Calu3 (cell line): ENCODE data around the gene PGF. TPM values are rescaled to one million over a fixed set of nuclear protein-coding genes. Genes with fewer than 3 reads are reported as not detected.
"Not testable (repeated sequence)": the region's sequence is repeated elsewhere in the genome, so short reads cannot be mapped to it uniquely, and the experiment has no call there.

Source experiments
- BruUV-seq: library from RNA; stranded (reverse); fragments of 400-500 nt; replicated peaks from 2 replicates; lab custom pipeline; 2021; lab: Mats Ljungman, UMichigan
- CTCF ChIA-PET: fragments of 300-600 bp; sonication (Branson Sonifier 250); formaldehyde crosslinking; loops from one replicate; lab custom pipeline; 2022; ENCODE audit warnings: antibody characterized with exemption; lab: Charles Lee
- DNase-seq: peaks from one replicate; pipeline ENCODE4 v3.0.0; 2022
- H3K27ac Mint-ChIP-seq: one replicate; pipeline ENCODE4 v1.8.0; 2022; ENCODE audit warnings: mixed read lengths; ENCODE audit not compliant: unreplicated experiment
- H3K27me3 Mint-ChIP-seq: one replicate; pipeline ENCODE4 v1.8.0; 2022; ENCODE audit warnings: mixed read lengths; ENCODE audit not compliant: unreplicated experiment
- H3K36me3 Mint-ChIP-seq: one replicate; pipeline ENCODE4 v1.8.0; 2022; ENCODE audit warnings: mild to moderate bottlenecking, moderate library complexity, mixed read lengths; ENCODE audit not compliant: insufficient read depth, unreplicated experiment
- H3K4me1 Mint-ChIP-seq: one replicate; pipeline ENCODE4 v1.8.0; 2022; ENCODE audit warnings: mild to moderate bottlenecking, low read depth, mixed read lengths; ENCODE audit not compliant: unreplicated experiment
- H3K4me3 Mint-ChIP-seq: one replicate; pipeline ENCODE4 v1.8.0; 2022; ENCODE audit warnings: mild to moderate bottlenecking, low read depth, moderate library complexity, mixed read lengths; ENCODE audit not compliant: unreplicated experiment
- H3K9me3 Mint-ChIP-seq: one replicate; pipeline ENCODE4 v1.8.0; 2022; ENCODE audit warnings: low read depth, mixed read lengths; ENCODE audit not compliant: unreplicated experiment
- CTCF ChIP-seq: fragments of 200-600 bp; IDR thresholded peaks from one replicate; pipeline ENCODE4 v1.8.0; 2022; ENCODE audit warnings: antibody characterized with exemption; ENCODE audit not compliant: unreplicated experiment
- intact Hi-C: fragments of 100-400 bp; cut with micrococcal nuclease; formaldehyde crosslinking; loops from one replicate; pipeline ENCODE4 v1.10.0; 2022; ENCODE audit not compliant: unreplicated experiment
- total RNA-seq: library from RNA; stranded (reverse); gene quantifications from 2 replicates; pipeline ENCODE4 v1.2.3, GENCODE V29; 2022

The PGF gene
- total RNA-seq, 1 experiment from 2014 or later = 2.1 TPM

DNA sequence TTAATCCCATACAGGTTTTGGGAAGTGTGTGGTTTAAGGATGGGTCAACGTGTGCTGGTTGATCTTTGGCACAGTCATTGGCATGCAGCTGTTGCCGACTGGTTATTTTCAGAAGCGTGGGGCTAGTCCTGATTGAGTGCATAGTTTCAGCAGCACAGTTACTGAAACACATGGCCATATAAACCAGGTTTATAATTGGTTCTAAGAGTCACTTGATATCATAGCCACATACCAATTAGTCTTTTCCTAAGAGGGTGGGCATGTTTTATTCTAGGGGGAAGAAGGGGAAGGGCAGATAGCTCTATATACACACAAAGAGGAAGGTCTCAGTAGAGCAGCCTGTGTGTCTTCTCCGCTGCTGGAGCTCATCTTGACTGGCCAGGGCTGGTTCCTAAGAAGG lies 21.4 kb downstream of the PGF start:
- Mint-ChIP-seq H3K27me3 (peaks cover 13% of the 10 kb centered on the region), H3K9me3 (no peaks in the 10 kb centered on the region), H3K4me3 (no peak overlapping the region), H3K36me3 (no peaks in the 10 kb centered on the region), H3K27ac (no peak overlapping the region), H3K4me1 (no peaks in the 10 kb centered on the region)
- DNase-seq = no peak
- no TSS peak for BruUV-seq
- intact Hi-C loops = no loop called here
- TF ChIP-seq CTCF = no peak
- CTCF ChIA-PET = no interaction called here

DNA sequence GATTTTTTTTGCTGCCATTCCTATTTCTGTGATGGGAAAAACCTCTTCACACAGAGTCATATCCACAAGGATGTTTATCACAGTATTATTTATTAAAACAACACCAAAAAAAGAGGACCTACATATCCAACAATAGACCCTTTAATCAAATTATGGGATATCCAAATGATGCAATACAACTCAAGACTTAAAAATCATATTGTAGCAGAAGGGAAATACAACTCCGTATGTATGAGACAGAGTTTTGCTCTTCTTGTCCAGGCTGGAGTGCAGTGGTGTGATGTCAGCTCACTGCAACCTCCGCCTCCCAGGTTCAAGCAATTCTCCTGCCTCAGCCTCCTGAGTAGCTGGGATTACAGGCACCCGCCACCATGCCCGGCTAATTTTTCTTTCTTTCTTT lies 22.5 kb downstream of the PGF start:
- intact Hi-C loops, H3K4me3 Mint-ChIP-seq, H3K4me1 Mint-ChIP-seq, CTCF ChIA-PET, DNase-seq, H3K27ac Mint-ChIP-seq, H3K9me3 Mint-ChIP-seq, BruUV-seq, H3K36me3 Mint-ChIP-seq: not testable (repeated sequence)
- peaks cover 13% of the 10 kb centered on the region for H3K27me3 Mint-ChIP-seq

GRCh38 chr14:74932401-74932901 lies 22.9 kb downstream of the PGF start:
- Mint-ChIP-seq H3K9me3 (no peaks in the 10 kb centered on the region), H3K4me3 (no peak overlapping the region), H3K27me3 (peaks cover 13% of the 10 kb centered on the region), H3K36me3 (no peaks in the 10 kb centered on the region), H3K27ac (no peak overlapping the region), H3K4me1 (no peaks in the 10 kb centered on the region)
- TF ChIP-seq CTCF = no peak
- CTCF ChIA-PET = no interaction called here
- no peak for DNase-seq
- intact Hi-C loops = no loop called here
- BruUV-seq = no TSS peak

GRCh38 chr14:74931744-74932143 lies 23.7 kb downstream of the PGF start:
- DNase-seq, BruUV-seq, H3K27ac Mint-ChIP-seq, intact Hi-C loops, H3K4me3 Mint-ChIP-seq, H3K9me3 Mint-ChIP-seq, CTCF ChIA-PET, H3K4me1 Mint-ChIP-seq, H3K36me3 Mint-ChIP-seq: not testable (repeated sequence)
- peaks cover 13% of the 10 kb centered on the region for H3K27me3 Mint-ChIP-seq

- no TSS peak for BruUV-seq
- no peaks in the 10 kb centered on the region for H3K4me1 Mint-ChIP-seq
- TF ChIP-seq CTCF = no peak
- H3K36me3 Mint-ChIP-seq = no peaks in the 10 kb centered on the region
- DNase-seq = no peak
- H3K27me3 Mint-ChIP-seq = peaks cover 13% of the 10 kb centered on the region
- H3K27ac Mint-ChIP-seq = no peak overlapping the region
- H3K4me3 Mint-ChIP-seq = no peak overlapping the region
- intact Hi-C loops = no loop called here
- H3K9me3 Mint-ChIP-seq = no peaks in the 10 kb centered on the region
- CTCF ChIA-PET = interaction anchor here (1.2 kb wide), 1 partner anchor 9 kb away, joined by 4 read pairs; no protein-coding TSS in a partner anchor
These were observed 26.2 kb downstream of the PGF start for GRCh38 chr14:74929242-74929641.
